KMS-11 (cell line): Measurements from ENCODE around the gene MVB12B.

Experiments used
- H2AFZ ChIP-seq: fragments of 200-600 bp; sonication (generic); 2 replicates; pipeline ENCODE4 v1.6.1; 2016; ENCODE audit warnings: antibody characterized with exemption, mixed run types, low read depth
- H3K27ac ChIP-seq: fragments of 200-600 bp; sonication (generic); 2 replicates; pipeline ENCODE4 v1.6.1; 2016; ENCODE audit warnings: mild to moderate bottlenecking, mixed run types
- H3K27me3 ChIP-seq: fragments of 200-600 bp; sonication (generic); 2 replicates; pipeline ENCODE4 v1.6.1; 2017; ENCODE audit warnings: mild to moderate bottlenecking, low read depth, mixed run types, moderate library complexity; ENCODE audit not compliant: insufficient read depth
- H3K36me3 ChIP-seq: fragments of 200-600 bp; sonication (generic); 2 replicates; pipeline ENCODE4 v1.6.1; 2017; ENCODE audit warnings: mild to moderate bottlenecking, mixed run types; ENCODE audit not compliant: insufficient read depth
- H3K4me1 ChIP-seq: fragments of 200-600 bp; sonication (generic); 2 replicates; pipeline ENCODE4 v1.6.1; 2016; ENCODE audit warnings: mild to moderate bottlenecking, low read depth, mixed run types; ENCODE audit not compliant: poor library complexity, severe bottlenecking
- H3K4me2 ChIP-seq: fragments of 200-600 bp; sonication (generic); 2 replicates; pipeline ENCODE4 v1.7.0; 2016; ENCODE audit warnings: mild to moderate bottlenecking, mixed run types
- H3K4me3 ChIP-seq: fragments of 200-600 bp; sonication (generic); IDR thresholded peaks from 2 replicates; pipeline ENCODE4 v1.6.1; 2017; ENCODE audit warnings: low read depth, low read length, mixed read lengths; ENCODE audit not compliant: insufficient read depth
- H3K79me2 ChIP-seq: fragments of 200-600 bp; sonication (generic); 2 replicates; pipeline ENCODE4 v1.6.1; 2016; ENCODE audit warnings: low read depth, mixed run types; ENCODE audit not compliant: insufficient read depth
- H3K9ac ChIP-seq: fragments of 200-600 bp; sonication (generic); 2 replicates; pipeline ENCODE4 v1.6.1; 2016; ENCODE audit warnings: mild to moderate bottlenecking, mixed run types
- H4K20me1 ChIP-seq: fragments of 200-600 bp; sonication (generic); 2 replicates; pipeline ENCODE4 v1.6.1; 2016; ENCODE audit warnings: mild to moderate bottlenecking, mixed run types; ENCODE audit not compliant: insufficient read depth
- CTCF ChIP-seq: fragments of 200-600 bp; sonication (generic); conservative IDR thresholded peaks from 2 replicates; pipeline ENCODE4 v1.6.1; 2017; ENCODE audit warnings: low read depth, mild to moderate bottlenecking, antibody characterized with exemption, low read length, moderate library complexity, mixed read lengths

The MVB12B gene

GRCh38 chr9:126451316-126451885 is 124.8 kb downstream of the MVB12B start:
- no peaks in the 10 kb centered on the region for H3K79me2 ChIP-seq
- H3K4me3 ChIP-seq = no peak overlapping the region
- H3K4me2 ChIP-seq = no peak overlapping the region; the same call in 1 of the 2 replicates
- peaks cover 38% of the 10 kb centered on the region for H3K4me1 ChIP-seq
- H2AFZ ChIP-seq = no peak overlapping the region
- no peak for TF ChIP-seq CTCF
- no peak overlapping the region for H3K27ac ChIP-seq
- no peak overlapping the region for H3K9ac ChIP-seq
- H3K27me3 ChIP-seq = no peaks in the 10 kb centered on the region
- H4K20me1 ChIP-seq = no peaks in the 10 kb centered on the region
- H3K36me3 ChIP-seq = no peaks in the 10 kb centered on the region

DNA sequence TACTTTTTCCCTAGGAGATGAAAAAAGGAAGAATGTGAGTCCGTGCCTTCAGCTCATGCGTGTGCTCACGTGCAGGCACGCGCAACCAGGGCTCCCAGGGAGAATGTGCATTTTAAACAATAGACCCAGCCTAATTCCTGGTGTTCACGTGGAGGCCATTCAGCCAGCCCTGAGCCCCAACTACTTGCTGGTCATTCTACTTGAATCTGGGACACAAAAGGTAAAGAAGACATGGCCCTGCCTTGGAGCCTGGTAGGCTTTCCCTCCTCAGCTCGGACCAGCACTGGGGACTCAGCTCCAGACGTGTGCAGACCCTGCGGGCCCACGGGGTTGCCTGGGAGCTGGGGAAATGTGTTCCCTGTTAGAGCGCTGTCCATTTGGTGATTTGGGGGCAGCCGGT is 125.5 kb downstream of the MVB12B start:
- H3K4me1 ChIP-seq = peaks cover 38% of the 10 kb centered on the region
- no peak for TF ChIP-seq CTCF
- H3K27me3 ChIP-seq = no peaks in the 10 kb centered on the region
- no peaks in the 10 kb centered on the region for H4K20me1 ChIP-seq
- no peak overlapping the region for H2AFZ ChIP-seq
- H3K4me2 ChIP-seq = peak overlapping the region; percentile 98; the same call in 1 of the 2 replicates
- no peak overlapping the region for H3K4me3 ChIP-seq
- H3K9ac ChIP-seq = no peak overlapping the region
- no peaks in the 10 kb centered on the region for H3K79me2 ChIP-seq
- H3K36me3 ChIP-seq = no peaks in the 10 kb centered on the region
- no peak overlapping the region for H3K27ac ChIP-seq

DNA sequence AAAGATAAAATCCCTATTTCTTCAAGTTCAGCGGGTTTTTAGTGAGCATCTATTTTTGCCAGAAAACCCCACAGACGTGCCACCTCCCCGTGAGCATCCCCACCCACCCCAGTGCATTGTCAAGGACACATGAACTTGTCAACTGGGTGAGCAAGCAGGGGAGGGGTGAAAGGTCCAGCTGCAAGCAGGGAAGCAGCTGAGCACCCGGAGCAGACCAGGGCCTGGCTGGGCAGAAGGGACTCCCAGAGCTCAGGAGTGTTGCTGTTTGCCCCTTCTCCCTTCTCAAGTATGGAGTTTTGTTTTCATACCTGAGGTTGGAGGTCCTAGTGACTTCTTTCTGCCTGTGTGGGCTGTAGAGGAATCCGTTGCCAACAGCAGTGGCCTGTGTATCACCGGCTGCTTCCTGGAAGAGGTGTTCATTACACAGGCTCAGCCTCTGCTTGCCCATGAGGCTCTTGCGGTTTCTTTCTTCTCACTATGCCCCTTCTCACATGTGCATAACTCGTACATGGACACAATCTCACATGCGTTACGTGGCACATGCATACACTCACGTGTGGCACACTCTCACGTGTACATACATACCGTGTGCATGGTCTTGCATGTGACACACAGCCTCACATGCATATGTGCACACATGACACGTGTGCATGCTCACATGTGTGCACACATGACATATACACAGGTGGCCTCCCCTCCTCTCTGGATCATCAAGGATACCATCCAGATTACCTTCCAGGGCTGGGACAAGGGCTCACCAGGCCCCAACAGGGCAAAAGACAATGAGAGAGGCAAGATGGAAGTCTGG is 126.7 kb downstream of the MVB12B start:
- H2AFZ ChIP-seq = no peak overlapping the region; the same call in 1 of the 2 replicates
- no peaks in the 10 kb centered on the region for H4K20me1 ChIP-seq
- no peak overlapping the region; the same call in 1 of the 2 replicates for H3K9ac ChIP-seq
- TF ChIP-seq CTCF = no peak
- no peaks in the 10 kb centered on the region for H3K27me3 ChIP-seq
- peak overlapping the region; percentile 98 for H3K4me2 ChIP-seq
- H3K4me1 ChIP-seq = peaks cover 38% of the 10 kb centered on the region
- peak overlapping the region; percentile 58 for H3K27ac ChIP-seq
- H3K36me3 ChIP-seq = no peaks in the 10 kb centered on the region
- no peaks in the 10 kb centered on the region for H3K79me2 ChIP-seq
- H3K4me3 ChIP-seq = no peak overlapping the region

- no peak overlapping the region for H3K9ac ChIP-seq
- TF ChIP-seq CTCF = no peak
- no peaks in the 10 kb centered on the region for H3K27me3 ChIP-seq
- H4K20me1 ChIP-seq = no peaks in the 10 kb centered on the region
- peak overlapping the region; percentile 98 for H3K4me2 ChIP-seq
- peaks cover 38% of the 10 kb centered on the region for H3K4me1 ChIP-seq
- peak overlapping the region; percentile 58 for H3K27ac ChIP-seq
- no peak overlapping the region for H2AFZ ChIP-seq
- H3K36me3 ChIP-seq = no peaks in the 10 kb centered on the region
- no peak overlapping the region for H3K4me3 ChIP-seq
- H3K79me2 ChIP-seq = no peaks in the 10 kb centered on the region
Measured at GRCh38 chr9:126454215-126454614, 127.6 kb downstream of the MVB12B start.
